HepG2 (cell line): ENCODE measurements around the gene TP53I3. TPM values are rescaled to one million over a fixed set of nuclear protein-coding genes. Genes with fewer than 3 reads are reported as not detected.
A peak's percentile ranks its signal among the peaks of the same experiment; 100 is the strongest.

Experiments used
- DBP ChIP-seq: sonication (generic); formaldehyde crosslinking; IDR thresholded peaks from 2 replicates; pipeline ENCODE4 v1.4.0; 2020; ENCODE audit warnings: missing genetic modification reagents; ENCODE audit errors: not compliant biosample characterization
- DPF2 ChIP-seq: sonication (generic); formaldehyde crosslinking; IDR thresholded peaks from 2 replicates; pipeline ENCODE4 v1.4.0; 2020; ENCODE audit warnings: mild to moderate bottlenecking, low read depth, missing genetic modification reagents, borderline replicate concordance
- HDAC1 ChIP-seq: sonication (generic); formaldehyde crosslinking; IDR thresholded peaks from 2 replicates; pipeline ENCODE4 v1.5.1; 2020; ENCODE audit warnings: mild to moderate bottlenecking, missing genetic modification reagents
- HNRNPL ChIP-seq: fragments of 200-400 bp; formaldehyde crosslinking; IDR thresholded peaks from 2 replicates; pipeline ENCODE4 v1.6.1; 2017; ENCODE audit warnings: mild to moderate bottlenecking, low read depth, low read length
- KDM5A ChIP-seq: fragments of 200-600 bp; sonication (generic); IDR thresholded peaks from 2 replicates; pipeline ENCODE4 v1.7.0; 2018; ENCODE audit warnings: antibody characterized with exemption, mild to moderate bottlenecking, low read length, borderline replicate concordance
- MBNL3 ChIP-seq: fragments of 250-450 bp; sonication (Bioruptor Pico); conservative IDR thresholded peaks from 2 replicates; pipeline ENCODE4 v1.8.0; 2022; ENCODE audit warnings: mild to moderate bottlenecking, inconsistent platforms
- NFKB2 ChIP-seq: sonication (generic); formaldehyde crosslinking; IDR thresholded peaks from 2 replicates; pipeline ENCODE4 v1.4.0; 2020; ENCODE audit warnings: missing genetic modification reagents, borderline replicate concordance
- PLRG1 ChIP-seq: fragments of 450-650 bp; conservative IDR thresholded peaks from 2 replicates; pipeline ENCODE4 v1.6.1; 2016
- RAD51 ChIP-seq: fragments of 450-650 bp; IDR thresholded peaks from 2 replicates; pipeline ENCODE4 v1.6.1; 2016; ENCODE audit warnings: borderline replicate concordance
- RARA ChIP-seq: IDR thresholded peaks from 2 replicates; pipeline ENCODE4 v1.6.1; 2016; ENCODE audit warnings: missing genetic modification reagents, missing compliant biosample characterization
- REL ChIP-seq: sonication (generic); formaldehyde crosslinking; conservative IDR thresholded peaks from 2 replicates; pipeline ENCODE4 v1.8.0; 2022; ENCODE audit warnings: mild to moderate bottlenecking, missing genetic modification reagents, moderate library complexity
- SKI ChIP-seq: fragments of 450-650 bp; IDR thresholded peaks from one replicate; pipeline ENCODE4 v1.6.1; 2018; ENCODE audit warnings: mild to moderate bottlenecking; ENCODE audit not compliant: partially characterized antibody
- SMYD3 ChIP-seq: sonication (generic); formaldehyde crosslinking; IDR thresholded peaks from 2 replicates; pipeline ENCODE4 v1.8.1; 2023; ENCODE audit warnings: mild to moderate bottlenecking, missing genetic modification reagents
- SNAPC5 ChIP-seq: sonication (generic); formaldehyde crosslinking; IDR thresholded peaks from 2 replicates; pipeline ENCODE4 v1.8.1; 2023; ENCODE audit warnings: mild to moderate bottlenecking, missing genetic modification reagents, borderline replicate concordance
- ZMAT5 ChIP-seq: sonication (generic); formaldehyde crosslinking; IDR thresholded peaks from 2 replicates; pipeline ENCODE4 v1.5.0; 2020; ENCODE audit warnings: mild to moderate bottlenecking, low read depth, missing genetic modification reagents, borderline replicate concordance
- ZNF343 ChIP-seq: sonication (generic); formaldehyde crosslinking; IDR thresholded peaks from 2 replicates; pipeline ENCODE4 v1.4.0; 2020; ENCODE audit warnings: mild to moderate bottlenecking, missing genetic modification reagents
- ZNF556 ChIP-seq: sonication (generic); formaldehyde crosslinking; IDR thresholded peaks from 2 replicates; pipeline ENCODE4 v1.4.0; 2020; ENCODE audit warnings: mild to moderate bottlenecking, missing genetic modification reagents, borderline replicate concordance
- ZNF639 ChIP-seq: conservative IDR thresholded peaks from 2 replicates; pipeline ENCODE4 v1.6.1; 2018; ENCODE audit warnings: missing genetic modification reagents
- ZNF841 ChIP-seq: sonication (generic); formaldehyde crosslinking; IDR thresholded peaks from 2 replicates; pipeline ENCODE4 v1.8.1; 2023; ENCODE audit warnings: missing genetic modification reagents, borderline replicate concordance
- ZSCAN20 ChIP-seq: sonication (generic); formaldehyde crosslinking; IDR thresholded peaks from 2 replicates; pipeline ENCODE4 v1.4.0; 2020; ENCODE audit warnings: missing genetic modification reagents, mild to moderate bottlenecking, borderline replicate concordance
- polyA plus RNA-seq, 8 experiments: library from polyadenylated mRNA; depleted of rRNA in 3 of 8; stranded (reverse) in 7 of 8; unstranded in 1 of 8; fragments of >200 nt; fragmentation: Illumina TruSeq in 4 of 8; extraction: Trizol in 4 of 8; gene quantifications; 2 replicates each; pipeline versions ENCODE4 v1.2.1 to v1.2.3, GENCODE V29; 2011 to 2016; ENCODE audit warnings: low read depth in 4 of 8, missing spikeins in 1 of 8, mixed read lengths in 1 of 8; ENCODE audit not compliant: insufficient read depth in 1 of 8
- total RNA-seq, 5 experiments: library from RNA; depleted of rRNA; stranded (reverse); fragments of >200 nt; fragmentation: Illumina TruSeq; extraction: Trizol; gene quantifications; 2 replicates each; pipeline ENCODE4 v1.2.3, GENCODE V29; 2016; ENCODE audit warnings: low read depth in 1 of 5
- TF ChIP-seq, protein P1 (sequence below): sonication (generic); formaldehyde crosslinking; IDR thresholded peaks from 2 replicates; pipeline ENCODE4 v1.5.0; 2020; ENCODE audit warnings: missing genetic modification reagents
- TF ChIP-seq, protein P2 (sequence below): sonication (generic); formaldehyde crosslinking; IDR thresholded peaks from 2 replicates; pipeline ENCODE4 v1.8.1; 2023; ENCODE audit warnings: mild to moderate bottlenecking, missing genetic modification reagents
- TF ChIP-seq, protein P3 (sequence below): sonication (generic); formaldehyde crosslinking; IDR thresholded peaks from 2 replicates; pipeline ENCODE4 v1.4.0; 2020; ENCODE audit warnings: low read depth, mild to moderate bottlenecking, missing genetic modification reagents

TP53I3 gene
- total and polyA plus RNA-seq, 2 of the 13 experiments (the other 11 are each of a cell fraction or from before 2014, with no cell fraction given): 25.0 to 44.1 TPM

- TF ChIP-seq HNRNPL: peak; percentile 71; the same call in 1 of the 2 replicates
- TF ChIP-seq, protein P1, sequence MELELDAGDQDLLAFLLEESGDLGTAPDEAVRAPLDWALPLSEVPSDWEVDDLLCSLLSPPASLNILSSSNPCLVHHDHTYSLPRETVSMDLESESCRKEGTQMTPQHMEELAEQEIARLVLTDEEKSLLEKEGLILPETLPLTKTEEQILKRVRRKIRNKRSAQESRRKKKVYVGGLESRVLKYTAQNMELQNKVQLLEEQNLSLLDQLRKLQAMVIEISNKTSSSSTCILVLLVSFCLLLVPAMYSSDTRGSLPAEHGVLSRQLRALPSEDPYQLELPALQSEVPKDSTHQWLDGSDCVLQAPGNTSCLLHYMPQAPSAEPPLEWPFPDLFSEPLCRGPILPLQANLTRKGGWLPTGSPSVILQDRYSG (CRISPR knock-in tag): no peak
- peak; percentile 97 for TF ChIP-seq KDM5A
- TF ChIP-seq DBP (CRISPR knock-in tag): no peak
- TF ChIP-seq HDAC1: peak; percentile 98
- peak; percentile 73 for TF ChIP-seq SKI
- peak; percentile 85; the same call in 1 of the 2 replicates for TF ChIP-seq SMYD3
- TF ChIP-seq ZNF343 (CRISPR knock-in tag): 0 out of 2 replicates have a peak, but pooled peaks have one; percentile 67
- peak; percentile 99 for TF ChIP-seq ZNF556 (CRISPR knock-in tag)
- no peak for TF ChIP-seq REL (CRISPR knock-in tag)
- no peak for TF ChIP-seq RAD51
- 0 out of 2 replicates have a peak, but pooled peaks have one; percentile 66 for TF ChIP-seq ZSCAN20 (CRISPR knock-in tag)
- TF ChIP-seq, protein P2, sequence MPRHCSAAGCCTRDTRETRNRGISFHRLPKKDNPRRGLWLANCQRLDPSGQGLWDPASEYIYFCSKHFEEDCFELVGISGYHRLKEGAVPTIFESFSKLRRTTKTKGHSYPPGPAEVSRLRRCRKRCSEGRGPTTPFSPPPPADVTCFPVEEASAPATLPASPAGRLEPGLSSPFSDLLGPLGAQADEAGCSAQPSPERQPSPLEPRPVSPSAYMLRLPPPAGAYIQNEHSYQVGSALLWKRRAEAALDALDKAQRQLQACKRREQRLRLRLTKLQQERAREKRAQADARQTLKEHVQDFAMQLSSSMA (CRISPR knock-in tag): peak; percentile 46; the same call in 1 of the 2 replicates
- no peak for TF ChIP-seq DPF2
- TF ChIP-seq ZMAT5 (CRISPR knock-in tag): no peak
- TF ChIP-seq ZNF841 (CRISPR knock-in tag): no peak
- TF ChIP-seq ZNF639 (CRISPR knock-in tag): peak; percentile 99
- TF ChIP-seq RARA (CRISPR knock-in tag): no peak
- no peak for TF ChIP-seq PLRG1
- TF ChIP-seq, protein P3, sequence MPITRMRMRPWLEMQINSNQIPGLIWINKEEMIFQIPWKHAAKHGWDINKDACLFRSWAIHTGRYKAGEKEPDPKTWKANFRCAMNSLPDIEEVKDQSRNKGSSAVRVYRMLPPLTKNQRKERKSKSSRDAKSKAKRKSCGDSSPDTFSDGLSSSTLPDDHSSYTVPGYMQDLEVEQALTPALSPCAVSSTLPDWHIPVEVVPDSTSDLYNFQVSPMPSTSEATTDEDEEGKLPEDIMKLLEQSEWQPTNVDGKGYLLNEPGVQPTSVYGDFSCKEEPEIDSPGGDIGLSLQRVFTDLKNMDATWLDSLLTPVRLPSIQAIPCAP (CRISPR knock-in tag): 0 out of 2 replicates have a peak, but pooled peaks have one; percentile 25
- TF ChIP-seq SNAPC5: 0 out of 2 replicates have a peak, but pooled peaks have one; percentile 77
- TF ChIP-seq NFKB2: peak; percentile 88; the same call in 1 of the 2 replicates
- no peak for TF ChIP-seq MBNL3 (CRISPR knock-in tag)
These were observed 8.5 kb downstream of the TP53I3 start, which contains the start of gene SF3B6 (continued) for GRCh38 chr2:24075915-24076848.
